Activated B cell treated with CpG ODN at 0.5 μM for 24 hours (primary cell): ENCODE data around the gene DNAAF5. TPM values are rescaled to one million over a fixed set of nuclear protein-coding genes. Genes with fewer than 3 reads are reported as not detected.
A peak's percentile ranks its signal among the peaks of the same experiment; 100 is the strongest.

Experiments
- ATAC-seq: fragments of 200-7000 bp; cut with Tn5 transposase; one replicate; pipeline ENCODE4 v1.10.0; 2021; ENCODE audit warnings: low read depth, mild to moderate bottlenecking, moderate library complexity
- CTCF ChIA-PET: fragments of 350-600 bp; sonication (Branson Sonifier 250); formaldehyde crosslinking; loops from one replicate; lab custom pipeline; 2021; ENCODE audit warnings: antibody characterized with exemption; lab: Charles Lee
- POLR2A ChIA-PET: fragments of 350-600 bp; sonication (Branson Sonifier 250); formaldehyde crosslinking; loops from one replicate; lab custom pipeline; 2021; ENCODE audit warnings: antibody characterized with exemption; lab: Charles Lee
- DNase-seq: peaks from one replicate; pipeline ENCODE4 v3.0.0; 2022
- H3K27ac Mint-ChIP-seq: one replicate; pipeline ENCODE4 v1.8.0; 2020; ENCODE audit warnings: mixed read lengths
- H3K27me3 Mint-ChIP-seq: one replicate; pipeline ENCODE4 v1.8.0; 2021; ENCODE audit warnings: mixed read lengths
- H3K36me3 Mint-ChIP-seq: one replicate; pipeline ENCODE4 v1.8.0; 2021; ENCODE audit warnings: low read depth, mixed read lengths
- H3K4me1 Mint-ChIP-seq: one replicate; pipeline ENCODE4 v1.8.0; 2021; ENCODE audit warnings: mixed read lengths
- H3K4me3 Mint-ChIP-seq: one replicate; pipeline ENCODE4 v1.8.0; 2020; ENCODE audit warnings: mild to moderate bottlenecking, mixed read lengths
- H3K9me3 Mint-ChIP-seq: one replicate; pipeline ENCODE4 v1.8.0; 2020; ENCODE audit warnings: mixed read lengths
- intact Hi-C: fragments of 100-400 bp; cut with micrococcal nuclease; formaldehyde crosslinking; loops from one replicate; pipeline ENCODE4 v1.15.1; 2024
- total RNA-seq: library from RNA; stranded (reverse); gene quantifications from 2 replicates; pipeline ENCODE4 v1.2.3, GENCODE V29; 2022
- TF ChIP-seq, protein P1 (sequence below): fragments of 200-600 bp; IDR thresholded peaks from one replicate; pipeline ENCODE4 v1.8.0; 2022; ENCODE audit warnings: antibody characterized with exemption, mild to moderate bottlenecking

The DNAAF5 gene
- total RNA-seq, 1 donor from 2014 or later = 23.5 TPM

DNA sequence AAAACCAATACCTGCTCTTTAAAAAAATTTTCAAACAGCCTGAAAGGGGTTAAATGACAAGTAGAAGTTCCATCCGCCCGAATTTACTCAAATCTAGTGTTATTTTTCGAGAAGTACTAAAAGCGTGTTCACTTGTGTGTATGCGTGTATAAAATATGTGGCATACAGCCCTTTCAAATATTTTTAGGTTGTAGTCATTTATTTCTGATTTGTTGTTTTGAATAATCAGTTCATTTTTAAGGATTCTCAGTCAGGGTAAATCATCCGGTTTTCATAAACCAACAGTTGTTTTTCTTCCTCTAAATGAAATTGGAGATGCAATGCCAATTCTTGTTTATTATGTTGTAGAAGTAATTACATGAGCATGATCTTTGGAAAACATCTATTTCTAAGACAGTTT is 98.9 kb downstream of the DNAAF5 start:
- Mint-ChIP-seq H3K27ac (no peak overlapping the region), H3K27me3 (no peaks in the 10 kb centered on the region), H3K4me3 (no peak overlapping the region), H3K9me3 (no peaks in the 10 kb centered on the region), H3K4me1 (peaks cover 39% of the 10 kb centered on the region), H3K36me3 (peaks cover 39% of the 10 kb centered on the region)
- intact Hi-C loops = no loop called here
- ATAC-seq (no peak), DNase-seq (no peak)
- ChIA-PET CTCF (no interaction called here), POLR2A (no interaction called here)
- TF ChIP-seq, protein P1, sequence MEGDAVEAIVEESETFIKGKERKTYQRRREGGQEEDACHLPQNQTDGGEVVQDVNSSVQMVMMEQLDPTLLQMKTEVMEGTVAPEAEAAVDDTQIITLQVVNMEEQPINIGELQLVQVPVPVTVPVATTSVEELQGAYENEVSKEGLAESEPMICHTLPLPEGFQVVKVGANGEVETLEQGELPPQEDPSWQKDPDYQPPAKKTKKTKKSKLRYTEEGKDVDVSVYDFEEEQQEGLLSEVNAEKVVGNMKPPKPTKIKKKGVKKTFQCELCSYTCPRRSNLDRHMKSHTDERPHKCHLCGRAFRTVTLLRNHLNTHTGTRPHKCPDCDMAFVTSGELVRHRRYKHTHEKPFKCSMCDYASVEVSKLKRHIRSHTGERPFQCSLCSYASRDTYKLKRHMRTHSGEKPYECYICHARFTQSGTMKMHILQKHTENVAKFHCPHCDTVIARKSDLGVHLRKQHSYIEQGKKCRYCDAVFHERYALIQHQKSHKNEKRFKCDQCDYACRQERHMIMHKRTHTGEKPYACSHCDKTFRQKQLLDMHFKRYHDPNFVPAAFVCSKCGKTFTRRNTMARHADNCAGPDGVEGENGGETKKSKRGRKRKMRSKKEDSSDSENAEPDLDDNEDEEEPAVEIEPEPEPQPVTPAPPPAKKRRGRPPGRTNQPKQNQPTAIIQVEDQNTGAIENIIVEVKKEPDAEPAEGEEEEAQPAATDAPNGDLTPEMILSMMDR = no peak

DNA sequence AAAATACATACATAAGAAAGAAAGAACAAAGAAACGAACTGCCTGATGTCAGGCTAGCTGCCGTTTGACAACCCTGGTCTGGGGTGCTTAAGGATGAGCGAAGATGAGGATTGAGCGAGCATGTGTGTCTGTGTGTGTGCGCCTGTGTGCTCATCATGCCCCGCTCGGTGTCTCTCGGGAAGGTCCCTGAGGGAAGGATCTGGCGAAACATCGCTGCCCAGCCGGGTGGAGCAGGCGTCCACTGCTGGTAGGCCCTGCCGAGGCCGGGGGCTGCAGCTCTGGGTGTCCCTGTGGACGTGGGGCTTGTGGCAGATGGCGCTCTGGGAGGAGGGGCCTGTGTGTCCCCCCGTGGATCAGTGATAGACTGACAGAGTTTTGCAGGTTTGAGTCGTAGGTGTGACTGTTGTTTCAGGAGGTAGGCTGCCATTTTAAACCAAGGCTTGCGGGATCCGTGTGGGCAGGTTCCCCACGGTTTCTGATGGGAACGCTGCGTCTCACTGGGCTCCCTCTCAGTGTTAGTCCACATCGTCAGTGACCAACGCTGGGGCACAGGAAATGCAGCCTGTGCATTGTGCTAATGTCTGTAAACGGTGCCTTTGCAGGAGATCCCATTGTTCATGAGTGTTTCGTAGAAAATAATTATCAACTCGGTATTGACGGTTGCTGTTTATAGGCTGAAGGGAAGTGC is 99.9 kb downstream of the DNAAF5 start:
- Mint-ChIP-seq H3K4me1 (peaks cover 41% of the 10 kb centered on the region), H3K27ac (no peak overlapping the region), H3K36me3 (peaks cover 36% of the 10 kb centered on the region), H3K9me3 (no peaks in the 10 kb centered on the region), H3K4me3 (no peak overlapping the region), H3K27me3 (no peaks in the 10 kb centered on the region)
- ChIA-PET CTCF (no interaction called here), POLR2A (interaction anchor here (0.6 kb wide), 2 partner anchors 9 to 13 kb away, joined by 3 to 4 read pairs; no protein-coding TSS in a partner anchor)
- intact Hi-C loops = no loop called here
- TF ChIP-seq, protein P1 = no peak
- ATAC-seq (no peak), DNase-seq (no peak)

DNA sequence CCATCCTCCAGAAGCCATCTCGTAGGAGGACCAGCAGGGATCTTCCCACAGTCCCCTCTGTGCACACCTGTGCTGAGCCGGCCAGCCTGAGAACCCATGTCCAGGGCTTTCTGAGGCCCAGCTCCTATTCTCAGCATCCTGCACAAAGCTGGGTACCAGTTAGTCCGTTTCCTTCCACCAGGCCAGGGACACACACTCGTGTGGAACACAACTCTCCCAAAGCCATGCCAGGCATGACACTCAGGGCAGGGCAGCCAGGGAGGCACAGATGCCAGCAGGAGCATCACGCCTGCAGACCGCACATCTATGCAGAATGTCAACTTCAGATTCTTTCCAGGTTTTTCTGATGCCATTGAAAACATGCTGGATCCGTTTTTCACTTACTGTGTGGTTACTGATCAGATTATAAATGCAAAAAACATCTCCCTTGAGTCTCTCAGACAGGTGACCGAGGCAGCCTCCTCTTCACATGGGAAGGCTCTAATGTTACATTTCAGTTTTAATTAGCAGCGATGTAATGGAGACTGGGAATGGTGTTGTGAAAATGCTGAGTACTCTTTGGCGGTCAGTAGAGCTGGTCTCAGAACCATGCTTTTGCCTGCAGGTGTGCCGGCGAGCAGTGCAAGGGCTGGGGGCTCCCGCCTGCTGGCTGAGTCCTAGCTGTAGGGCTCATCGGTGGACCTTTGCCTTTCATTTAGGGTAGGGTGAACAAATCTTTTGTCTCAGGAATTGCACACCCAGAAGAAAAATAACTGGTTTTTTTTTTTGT is 102.5 kb downstream of the DNAAF5 start:
- Mint-ChIP-seq H3K27ac (no peak overlapping the region), H3K4me1 (peaks cover 41% of the 10 kb centered on the region), H3K27me3 (no peaks in the 10 kb centered on the region), H3K4me3 (no peak overlapping the region), H3K9me3 (no peaks in the 10 kb centered on the region), H3K36me3 (peaks cover 31% of the 10 kb centered on the region)
- CTCF ChIA-PET = no interaction called here
- intact Hi-C loops = no loop called here
- TF ChIP-seq, protein P1 = no peak
- POLR2A ChIA-PET = interaction anchor here (0.7 kb wide), 2 partner anchors 17 to 141 kb away, joined by 3 read pairs; no protein-coding TSS in a partner anchor
- ATAC-seq (no peak), DNase-seq (no peak)

DNA sequence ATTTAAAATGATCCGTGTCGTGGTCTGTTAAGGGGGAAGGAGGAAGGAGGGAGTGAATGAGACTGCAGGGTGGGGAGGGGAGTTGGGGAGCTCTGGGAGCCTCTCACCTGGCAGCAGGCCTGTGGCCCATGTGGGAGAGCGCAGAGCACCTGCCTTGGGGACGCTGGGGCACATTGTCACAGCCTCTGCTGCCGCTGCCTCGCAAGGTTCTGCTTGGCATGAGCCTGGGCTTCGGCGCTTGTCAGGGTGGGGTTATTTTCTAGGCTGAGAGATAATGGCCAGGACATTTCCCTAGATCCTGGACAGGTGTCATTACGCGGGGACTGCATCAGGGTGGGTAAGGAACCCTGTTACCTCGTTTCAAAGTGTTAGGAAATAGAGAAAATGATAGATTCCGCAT is 103.6 kb downstream of the DNAAF5 start:
- ChIA-PET POLR2A (no interaction called here), CTCF (no interaction called here)
- ATAC-seq (no peak), DNase-seq (no peak)
- no peaks in the 10 kb centered on the region for H3K9me3 Mint-ChIP-seq
- intact Hi-C loops = no loop called here
- peak overlapping the region; percentile 94 for H3K27ac Mint-ChIP-seq
- H3K4me1 Mint-ChIP-seq = peaks cover 36% of the 10 kb centered on the region
- TF ChIP-seq, protein P1 = no peak
- H3K36me3 Mint-ChIP-seq = peaks cover 27% of the 10 kb centered on the region
- no peaks in the 10 kb centered on the region for H3K27me3 Mint-ChIP-seq
- no peak overlapping the region for H3K4me3 Mint-ChIP-seq
